Measurements from ENCODE around the gene APC2. TPM values are rescaled to one million over a fixed set of nuclear protein-coding genes. Genes with fewer than 3 reads are reported as not detected.

The APC2 gene
- polyA plus RNA-seq, 1 donor (not counting 4 experiments of a cell fraction or from before 2014, with no cell fraction given): 0.01 TPM

DNA sequence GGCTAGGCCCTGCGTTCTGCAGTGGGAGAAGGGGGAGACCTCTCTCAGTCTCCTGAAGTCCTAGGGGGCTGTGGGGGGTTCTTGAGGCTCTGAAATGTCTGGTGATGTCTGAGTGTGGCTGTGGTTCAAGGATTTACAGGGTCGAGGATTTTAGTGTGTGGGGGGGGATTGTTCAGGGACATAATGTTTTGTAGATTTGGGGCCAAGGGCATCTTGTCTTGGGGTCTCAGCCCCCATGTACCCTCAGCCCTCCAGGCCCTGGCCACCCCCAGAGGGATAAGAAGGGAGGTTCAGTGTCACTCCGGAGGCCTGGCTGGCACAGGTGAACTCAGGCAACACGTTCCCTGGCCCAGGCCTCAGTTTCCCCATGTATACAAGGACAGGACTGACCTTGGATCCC, 2.4 kb upstream of the APC2 start:
- no peak overlapping the region for H3K27ac ChIP-seq (ENCODE audit: control insufficient read depth, insufficient read depth, low read length)
- no peak overlapping the region for H3K4me3 ChIP-seq (ENCODE audit: control insufficient read depth in 2 of 3, extremely low read depth in 1 of 3, insufficient read depth in 2 of 3, low read depth in 1 of 3, low read length in 3 of 3)
- FAIRE-seq: no peak
- H3K4me1 ChIP-seq (ENCODE audit: control insufficient read depth, extremely low read depth, insufficient read depth, low read length): peaks cover 6% of the 10 kb centered on the region
- no peaks in the 10 kb centered on the region for H3K79me2 ChIP-seq (ENCODE audit: control insufficient read depth, insufficient read depth, low read length)
- dilution Hi-C loops (cut with MboI; ENCODE audit: extremely low pct_ligation_motif_present, low sequenced_read_pairs): no loop called here
- H3K9me3 ChIP-seq (ENCODE audit: control insufficient read depth, low read depth, low read length): no peaks in the 10 kb centered on the region
- no peak for DNase-seq (ENCODE audit: low read depth, low spot score)
- peaks cover 0 to 4% of the 10 kb centered on the region in 2 experiments for H3K36me3 ChIP-seq (ENCODE audit: control insufficient read depth in 2 of 2, extremely low read depth in 1 of 2, insufficient read depth in 2 of 2, low read length in 2 of 2)
- H3K27me3 ChIP-seq (ENCODE audit: control insufficient read depth, extremely low read depth, insufficient read depth, low read length): peaks cover 68% of the 10 kb centered on the region
- peaks cover 3% of the 10 kb centered on the region for H3K9me1 ChIP-seq (ENCODE audit: control insufficient read depth, extremely low read depth, insufficient read depth, low read length)
- no peak overlapping the region for H3K4me2 ChIP-seq (ENCODE audit: control insufficient read depth, extremely low read depth, insufficient read depth, low read depth, low read length)
- H3K9ac ChIP-seq (ENCODE audit: control insufficient read depth, extremely low read depth, insufficient read depth, low read length): no peak overlapping the region
- H2AFZ ChIP-seq (ENCODE audit: control insufficient read depth, low read length): no peak overlapping the region
- TF ChIP-seq, protein P1, sequence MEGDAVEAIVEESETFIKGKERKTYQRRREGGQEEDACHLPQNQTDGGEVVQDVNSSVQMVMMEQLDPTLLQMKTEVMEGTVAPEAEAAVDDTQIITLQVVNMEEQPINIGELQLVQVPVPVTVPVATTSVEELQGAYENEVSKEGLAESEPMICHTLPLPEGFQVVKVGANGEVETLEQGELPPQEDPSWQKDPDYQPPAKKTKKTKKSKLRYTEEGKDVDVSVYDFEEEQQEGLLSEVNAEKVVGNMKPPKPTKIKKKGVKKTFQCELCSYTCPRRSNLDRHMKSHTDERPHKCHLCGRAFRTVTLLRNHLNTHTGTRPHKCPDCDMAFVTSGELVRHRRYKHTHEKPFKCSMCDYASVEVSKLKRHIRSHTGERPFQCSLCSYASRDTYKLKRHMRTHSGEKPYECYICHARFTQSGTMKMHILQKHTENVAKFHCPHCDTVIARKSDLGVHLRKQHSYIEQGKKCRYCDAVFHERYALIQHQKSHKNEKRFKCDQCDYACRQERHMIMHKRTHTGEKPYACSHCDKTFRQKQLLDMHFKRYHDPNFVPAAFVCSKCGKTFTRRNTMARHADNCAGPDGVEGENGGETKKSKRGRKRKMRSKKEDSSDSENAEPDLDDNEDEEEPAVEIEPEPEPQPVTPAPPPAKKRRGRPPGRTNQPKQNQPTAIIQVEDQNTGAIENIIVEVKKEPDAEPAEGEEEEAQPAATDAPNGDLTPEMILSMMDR (optimal IDR thresholded peaks at IDR 0.05 in 1 of 3, IDR thresholded peaks at IDR 0.05 in 1 of 3, conservative IDR thresholded peaks at IDR 0.05 in 1 of 3; ENCODE audit: extremely low read depth in 1 of 3, insufficient read depth in 2 of 3, low read length in 3 of 3): no peak
- no peak for TF ChIP-seq EZH2 (IDR thresholded peaks at IDR 0.05; ENCODE audit: low read length)
- H4K20me1 ChIP-seq (ENCODE audit: control insufficient read depth, extremely low read depth, insufficient read depth, low read length): peaks cover 4% of the 10 kb centered on the region

DNA sequence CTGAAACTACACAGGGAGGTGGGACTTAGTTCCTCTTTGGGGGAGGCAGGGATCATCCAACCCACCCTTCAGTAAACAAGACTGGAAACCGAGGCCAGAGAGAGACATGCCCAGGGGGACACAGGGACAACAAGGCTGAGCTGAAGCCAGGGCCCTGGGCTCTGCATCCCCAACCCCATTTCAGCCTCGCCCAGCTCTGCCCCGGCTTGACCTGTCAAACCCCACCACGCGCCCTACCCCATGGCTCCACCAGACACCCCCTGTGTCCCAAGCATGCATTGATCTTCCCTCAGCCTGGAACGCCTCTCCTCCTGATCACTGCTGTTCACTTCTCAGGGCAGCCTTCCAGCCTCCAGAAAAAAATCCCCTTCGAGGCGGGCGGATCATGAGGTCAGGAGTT, 2.0 kb upstream of the APC2 start:
- TF ChIP-seq, protein P1 (optimal IDR thresholded peaks at IDR 0.05 in 1 of 3, IDR thresholded peaks at IDR 0.05 in 1 of 3, conservative IDR thresholded peaks at IDR 0.05 in 1 of 3; ENCODE audit: extremely low read depth in 1 of 3, insufficient read depth in 2 of 3, low read length in 3 of 3): no peak
- TF ChIP-seq EZH2 (IDR thresholded peaks at IDR 0.05; ENCODE audit: low read length): no peak
- Histone ChIP-seq H3K4me2 (ENCODE audit: control insufficient read depth, extremely low read depth, insufficient read depth, low read depth, low read length) (no peak overlapping the region), H3K9ac (ENCODE audit: control insufficient read depth, extremely low read depth, insufficient read depth, low read length) (no peak overlapping the region), H3K27me3 (ENCODE audit: control insufficient read depth, extremely low read depth, insufficient read depth, low read length) (peaks cover 73% of the 10 kb centered on the region), H3K4me3 (ENCODE audit: control insufficient read depth in 2 of 3, extremely low read depth in 1 of 3, insufficient read depth in 2 of 3, low read depth in 1 of 3, low read length in 3 of 3) (no peak overlapping the region), H4K20me1 (ENCODE audit: control insufficient read depth, extremely low read depth, insufficient read depth, low read length) (peaks cover 4% of the 10 kb centered on the region), H3K9me1 (ENCODE audit: control insufficient read depth, extremely low read depth, insufficient read depth, low read length) (peaks cover 3% of the 10 kb centered on the region), H3K9me3 (ENCODE audit: control insufficient read depth, low read depth, low read length) (no peaks in the 10 kb centered on the region), H2AFZ (ENCODE audit: control insufficient read depth, low read length) (no peak overlapping the region), H3K36me3 (ENCODE audit: control insufficient read depth in 2 of 2, extremely low read depth in 1 of 2, insufficient read depth in 2 of 2, low read length in 2 of 2) (no peaks in the 10 kb centered on the region), H3K4me1 (ENCODE audit: control insufficient read depth, extremely low read depth, insufficient read depth, low read length) (peaks cover 6% of the 10 kb centered on the region), H3K79me2 (ENCODE audit: control insufficient read depth, insufficient read depth, low read length) (no peaks in the 10 kb centered on the region), H3K27ac (ENCODE audit: control insufficient read depth, insufficient read depth, low read length) (no peak overlapping the region)
- FAIRE-seq: no peak
- dilution Hi-C loops (cut with MboI; ENCODE audit: extremely low pct_ligation_motif_present, low sequenced_read_pairs): no loop called here
- no peak for DNase-seq (ENCODE audit: low read depth, low spot score)
